ENCODE results near the gene MXRA8.
"Not testable (repeated sequence)": the region's sequence is repeated elsewhere in the genome, so short reads cannot be mapped to it uniquely, and the experiment has no call there.

Gene MXRA8

DNA sequence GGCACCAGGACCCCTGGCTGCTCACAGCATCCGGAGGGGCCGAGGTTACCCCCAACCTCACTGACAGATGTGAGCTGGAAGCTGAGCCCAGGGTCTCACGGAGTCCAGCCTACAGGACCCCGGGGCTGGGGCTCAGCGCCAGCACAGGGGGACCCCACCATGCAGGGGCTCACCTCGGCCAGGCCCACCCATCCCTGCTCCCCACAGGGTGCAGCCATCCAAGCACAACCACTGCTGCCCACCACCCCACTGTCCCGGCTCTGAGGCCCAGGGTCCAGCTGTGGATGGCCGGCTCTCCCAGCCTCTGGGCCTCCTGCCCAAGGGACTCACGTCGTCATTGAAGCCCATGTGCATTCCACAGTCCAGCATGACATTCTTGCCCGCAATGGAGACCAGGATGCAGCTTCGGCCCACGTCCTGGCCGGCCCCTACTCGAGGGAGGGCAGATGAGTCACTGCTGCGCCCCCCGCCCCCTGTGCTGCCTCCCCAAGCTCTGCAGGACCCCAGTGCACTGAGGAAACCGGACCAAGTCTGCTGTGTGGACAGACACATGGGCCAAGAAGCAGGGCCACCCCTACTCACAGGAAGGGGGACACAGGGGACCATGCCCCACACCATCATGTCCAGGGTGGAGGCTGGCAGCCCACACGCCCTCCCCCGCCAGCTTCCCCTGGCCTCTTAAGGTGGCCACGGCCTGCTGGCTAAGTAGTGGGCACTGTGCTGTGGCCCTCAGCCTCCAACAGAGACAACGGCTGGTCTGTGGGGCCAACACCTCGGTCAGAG is 37.5 kb downstream of the MXRA8 start:
- no peak for DNase-seq (ENCODE audit: low read depth in 2 of 2)

- no peak for DNase-seq (ENCODE audit: low read depth in 2 of 2)
Observed at GRCh38 chr1:1319646-1319941, 38.8 kb downstream of the MXRA8 start.

- DNase-seq (ENCODE audit: low read depth in 2 of 2) = no peak
Observed at GRCh38 chr1:1318777-1319645, 39.3 kb downstream of the MXRA8 start.

- peak; percentile 74 to 77 for DNase-seq (ENCODE audit: low read depth in 2 of 2)
Observed at GRCh38 chr1:1318131-1318652, 40.2 kb downstream of the MXRA8 start.

DNA sequence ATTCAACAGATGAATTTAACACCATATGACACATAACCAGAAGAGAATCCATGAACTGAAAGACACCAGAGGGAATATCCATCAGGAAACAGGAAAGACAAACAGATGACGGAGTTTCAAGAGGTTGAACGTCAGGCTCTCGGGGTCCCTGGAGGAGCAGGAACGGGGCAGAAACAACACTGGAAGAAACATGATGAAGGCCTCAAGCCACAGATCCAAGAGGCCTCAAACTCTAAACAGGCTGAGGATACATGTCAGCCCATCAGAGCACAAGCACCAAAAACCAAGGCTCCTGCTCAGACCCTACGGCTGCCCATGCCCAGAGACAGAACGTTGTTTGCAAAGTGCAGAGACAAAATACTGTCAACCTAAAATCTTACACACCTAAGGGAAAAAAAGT is 40.9 kb downstream of the MXRA8 start:
- no peak for DNase-seq (ENCODE audit: low read depth in 2 of 2)

DNA sequence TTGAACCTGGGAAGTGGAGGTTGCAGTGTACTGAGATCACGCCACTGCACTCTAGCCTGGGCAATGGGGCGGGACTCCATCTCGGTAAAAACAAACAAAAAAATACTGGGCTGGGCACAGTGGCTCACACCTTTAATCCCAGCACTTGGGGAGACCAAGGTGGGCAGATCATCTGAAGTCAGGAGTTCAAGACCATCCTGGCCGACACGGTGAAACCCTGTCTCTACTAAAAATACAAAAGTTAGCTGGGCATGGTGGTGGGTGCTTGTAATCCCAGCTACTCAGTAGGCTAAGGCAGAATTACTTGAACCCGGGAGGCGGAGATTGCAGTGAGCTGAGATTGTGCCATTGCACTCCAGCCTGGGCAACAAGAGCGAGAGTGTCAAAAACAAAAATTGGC is 42.2 kb downstream of the MXRA8 start:
- not testable (repeated sequence) for DNase-seq (ENCODE audit: low read depth in 2 of 2)

GRCh38 chr1:1315435-1315954 is 42.9 kb downstream of the MXRA8 start:
- DNase-seq (ENCODE audit: low read depth in 2 of 2) = no peak

GRCh38 chr1:1314678-1315335 is 43.5 kb downstream of the MXRA8 start:
- DNase-seq (ENCODE audit: low read depth in 2 of 2) = no peak

GRCh38 chr1:1314237-1314586 is 44.1 kb downstream of the MXRA8 start:
- DNase-seq (ENCODE audit: low read depth in 2 of 2) = no peak

GRCh38 chr1:1313500-1314236 is 44.7 kb downstream of the MXRA8 start:
- DNase-seq (ENCODE audit: low read depth in 2 of 2) = no peak

DNA sequence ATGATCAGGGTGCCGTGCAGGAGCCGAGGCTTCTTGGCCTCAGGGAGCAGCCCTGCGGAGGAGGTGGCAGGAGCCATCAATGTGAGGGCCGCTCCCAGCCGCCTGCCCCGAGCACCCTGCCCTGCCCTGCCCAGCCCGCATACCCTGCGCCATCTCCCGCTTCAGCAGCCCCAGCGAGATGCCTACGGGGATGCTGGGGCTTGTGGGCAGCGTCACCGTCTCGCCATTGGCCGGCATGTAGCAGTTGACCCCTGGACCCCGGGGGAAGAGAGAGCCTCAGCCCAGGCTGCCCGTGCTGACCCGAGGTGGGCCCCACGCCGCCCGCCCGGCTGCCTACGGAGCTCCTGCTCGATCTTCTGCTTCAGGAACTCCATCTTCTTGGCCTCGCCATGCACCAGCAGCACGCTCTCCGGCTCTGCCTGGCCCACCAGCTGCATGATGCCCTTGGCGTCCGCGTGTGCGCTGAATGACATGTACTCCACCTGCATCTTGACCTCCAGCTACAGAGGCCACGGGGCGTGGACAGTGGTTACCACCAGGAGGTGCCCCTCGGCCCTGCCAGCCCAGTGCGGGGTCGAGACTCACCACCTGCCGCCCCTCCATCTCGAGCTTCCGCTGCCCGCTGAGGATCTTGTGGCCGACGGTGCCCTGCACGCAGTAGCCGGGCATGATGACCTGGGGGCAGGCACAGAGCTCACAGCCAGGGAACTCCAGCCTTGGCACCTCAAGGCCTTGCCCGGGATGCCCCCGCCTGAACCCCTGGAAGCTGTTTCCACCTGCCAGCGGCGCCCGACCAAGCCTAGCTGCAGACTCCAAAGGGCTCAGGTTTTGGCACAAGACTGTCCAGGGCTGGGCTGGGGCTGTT is 45.7 kb downstream of the MXRA8 start:
- DNase-seq (ENCODE audit: low read depth in 2 of 2) = no peak

GRCh38 chr1:1311107-1312104 is 46.9 kb downstream of the MXRA8 start:
- DNase-seq (ENCODE audit: low read depth in 2 of 2) = no peak

- DNase-seq (ENCODE audit: low read depth in 2 of 2) = no peak
Observed at GRCh38 chr1:1310476-1311053, 47.8 kb downstream of the MXRA8 start.

DNA sequence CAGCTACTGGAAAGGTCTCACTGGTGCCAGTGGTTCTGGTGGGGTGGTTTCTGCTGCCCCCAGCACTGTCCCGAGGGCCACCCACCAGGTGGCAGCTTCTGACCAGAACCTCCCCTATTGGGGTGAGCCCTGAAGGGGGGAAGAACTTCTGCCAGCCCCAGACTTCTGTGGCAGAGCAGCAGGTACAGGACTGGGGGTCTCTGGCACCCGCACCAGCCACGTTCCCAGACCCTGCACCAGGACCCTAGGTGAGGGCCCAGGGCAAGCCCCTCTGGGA is 48.3 kb downstream of the MXRA8 start:
- no peak for DNase-seq (ENCODE audit: low read depth in 2 of 2)

- no peak for DNase-seq (ENCODE audit: low read depth in 2 of 2)
Observed at GRCh38 chr1:1309251-1310108, 48.9 kb downstream of the MXRA8 start.

DNA sequence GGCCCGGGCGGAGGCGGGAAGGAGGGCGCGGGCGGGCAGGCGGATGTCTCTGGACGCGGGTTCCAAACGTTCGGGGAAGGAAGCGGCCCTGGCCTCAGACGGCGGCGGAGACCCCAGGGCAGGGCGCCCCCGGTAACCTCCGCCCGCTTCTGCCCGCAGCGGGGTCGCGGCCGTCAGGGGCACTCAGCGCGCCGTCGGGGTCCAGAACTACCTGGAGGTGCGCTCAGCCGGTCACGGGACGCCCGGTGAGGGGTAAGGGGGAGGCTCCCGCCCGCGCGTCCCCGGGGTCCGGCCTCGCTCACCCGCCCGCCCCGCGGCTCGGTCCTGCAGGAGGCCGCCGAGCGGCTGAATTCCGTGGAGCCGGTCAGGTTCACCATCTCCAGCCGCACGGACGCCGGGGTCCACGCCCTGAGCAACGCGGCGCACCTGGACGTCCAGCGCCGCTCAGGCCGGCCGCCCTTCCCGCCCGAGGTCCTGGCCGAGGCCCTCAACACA is 49.6 kb downstream of the MXRA8 start:
- DNase-seq (ENCODE audit: low read depth in 2 of 2) = no peak

- peak; percentile 86 for DNase-seq (ENCODE audit: low read depth in 2 of 2)
Observed at GRCh38 chr1:1307923-1308755, 50.2 kb downstream of the MXRA8 start, which contains the start of the genes ACAP3 and PUSL1. TSS of gene ACAP3 (minus strand) at chr1:1307930. CDS start at chr1:1307815, 115 bp downstream. TSS of gene PUSL1 (plus strand) at chr1:1308597. CDS start at chr1:1308644, 47 bp downstream.
